NT2/D1 (cell line): ENCODE data around the gene ALDH1L2.

Source experiments
- YY1 ChIP-seq: IDR thresholded peaks from 2 replicates; pipeline ENCODE4 v1.6.1; 2011; ENCODE audit not compliant: insufficient read length, insufficient read depth
- ZNF274 ChIP-seq: IDR thresholded peaks from 2 replicates; pipeline ENCODE4 v1.6.1; 2011; ENCODE audit warnings: mild to moderate bottlenecking, low read depth, low read length

GRCh38 chr12:104994336-104994735 lies 89.9 kb downstream of the ALDH1L2 start:
- TF ChIP-seq ZNF274: no peak
- no peak for TF ChIP-seq YY1
